AG10803 (cell line): ENCODE measurements around the gene TMEM256.
A peak's percentile ranks its signal among the peaks of the same experiment; 100 is the strongest.

ENCODE experiments used
- DNase-seq: peaks from one replicate; pipeline ENCODE4 v3.0.0; 2010; ENCODE audit warnings: low read depth
- H3K4me3 ChIP-seq: 2 replicates; pipeline ENCODE4 v1.5.1; 2011; ENCODE audit warnings: mild to moderate bottlenecking, low read length, control low read depth
- TF ChIP-seq, protein P1 (sequence below): conservative IDR thresholded peaks from 2 replicates; pipeline ENCODE4 v1.5.1; 2011; ENCODE audit warnings: mild to moderate bottlenecking, low read length, control low read depth, inconsistent platforms

Gene TMEM256

DNA sequence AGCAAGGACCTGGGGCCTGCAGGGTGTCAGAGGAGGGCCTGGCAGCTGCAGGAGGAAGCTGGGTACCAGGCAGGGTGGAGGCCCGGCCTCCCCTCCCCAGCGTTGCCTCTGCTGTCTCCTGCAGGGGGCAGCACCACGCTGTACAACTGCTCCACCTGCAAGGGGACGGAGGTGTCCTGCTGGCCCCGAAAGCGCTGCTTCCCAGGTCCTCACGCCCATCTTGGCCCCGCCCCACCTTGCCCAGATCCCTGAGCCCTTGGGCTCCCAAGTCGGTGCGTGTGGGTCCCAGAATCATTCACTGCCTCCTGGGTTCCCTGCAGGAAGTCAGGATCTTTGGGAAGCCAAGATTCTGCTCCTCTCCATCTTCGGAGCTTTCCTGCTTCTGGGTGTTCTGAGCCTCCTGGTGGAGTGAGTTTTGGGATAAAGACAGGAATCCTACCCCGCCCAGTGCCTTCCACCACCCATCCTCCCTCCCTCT lies 47.8 kb downstream of the TMEM256 start:
- TF ChIP-seq, protein P1, sequence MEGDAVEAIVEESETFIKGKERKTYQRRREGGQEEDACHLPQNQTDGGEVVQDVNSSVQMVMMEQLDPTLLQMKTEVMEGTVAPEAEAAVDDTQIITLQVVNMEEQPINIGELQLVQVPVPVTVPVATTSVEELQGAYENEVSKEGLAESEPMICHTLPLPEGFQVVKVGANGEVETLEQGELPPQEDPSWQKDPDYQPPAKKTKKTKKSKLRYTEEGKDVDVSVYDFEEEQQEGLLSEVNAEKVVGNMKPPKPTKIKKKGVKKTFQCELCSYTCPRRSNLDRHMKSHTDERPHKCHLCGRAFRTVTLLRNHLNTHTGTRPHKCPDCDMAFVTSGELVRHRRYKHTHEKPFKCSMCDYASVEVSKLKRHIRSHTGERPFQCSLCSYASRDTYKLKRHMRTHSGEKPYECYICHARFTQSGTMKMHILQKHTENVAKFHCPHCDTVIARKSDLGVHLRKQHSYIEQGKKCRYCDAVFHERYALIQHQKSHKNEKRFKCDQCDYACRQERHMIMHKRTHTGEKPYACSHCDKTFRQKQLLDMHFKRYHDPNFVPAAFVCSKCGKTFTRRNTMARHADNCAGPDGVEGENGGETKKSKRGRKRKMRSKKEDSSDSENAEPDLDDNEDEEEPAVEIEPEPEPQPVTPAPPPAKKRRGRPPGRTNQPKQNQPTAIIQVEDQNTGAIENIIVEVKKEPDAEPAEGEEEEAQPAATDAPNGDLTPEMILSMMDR: peak; percentile 74
- DNase-seq: peak; percentile 56
- no peak overlapping the region for H3K4me3 ChIP-seq

DNA sequence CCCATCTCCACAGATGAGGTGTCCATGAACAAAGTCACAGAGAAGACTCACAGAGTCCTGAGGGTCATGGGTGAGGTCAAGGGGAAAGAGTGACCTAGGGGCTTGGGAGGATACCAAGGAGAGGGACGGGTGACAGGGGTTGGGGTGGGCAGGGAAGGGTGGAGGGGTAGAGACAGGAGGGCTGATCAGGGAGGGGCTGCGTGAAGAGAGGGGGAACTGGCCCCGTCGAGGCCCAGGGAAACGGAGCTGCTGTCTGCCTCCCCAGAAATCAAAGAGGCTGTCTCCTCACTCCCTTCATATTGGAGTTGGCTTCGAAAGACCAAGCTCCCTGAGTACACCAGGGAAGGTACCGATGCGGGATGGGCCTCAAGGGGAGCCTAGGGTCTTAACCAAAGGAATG lies 48.3 kb downstream of the TMEM256 start:
- DNase-seq: no peak
- TF ChIP-seq, protein P1: no peak
- no peak overlapping the region for H3K4me3 ChIP-seq

DNA sequence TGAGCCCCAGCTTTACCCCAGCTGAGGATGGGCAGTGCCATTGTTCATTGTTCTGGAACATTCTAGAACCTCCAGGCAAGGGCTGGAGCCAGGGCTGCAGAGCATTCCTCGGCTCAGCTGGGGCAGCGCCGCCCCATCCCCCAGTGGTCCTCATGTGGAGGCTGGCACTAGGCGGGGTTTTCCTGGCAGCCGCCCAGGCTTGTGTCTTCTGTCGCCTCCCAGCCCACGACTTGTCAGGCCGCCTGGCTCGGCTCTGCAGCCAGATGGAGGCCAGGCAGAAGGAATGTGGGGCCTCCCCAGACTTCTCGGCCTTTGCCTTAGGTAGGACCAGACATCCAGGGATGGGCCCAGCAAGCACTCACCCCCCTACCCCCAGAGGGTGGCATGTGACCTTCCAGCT lies 48.8 kb downstream of the TMEM256 start, which contains the start of gene TMEM95:
Gene TMEM95, plus strand, starts transcription at position 104 of the 400 bp plus-strand sequence. Its CDS starts 49 bp downstream, at position 153.
- DNase-seq: peak; percentile 53
- H3K4me3 ChIP-seq: peak within 1 kb of the TSS; percentile 86
- TF ChIP-seq, protein P1: no peak

DNA sequence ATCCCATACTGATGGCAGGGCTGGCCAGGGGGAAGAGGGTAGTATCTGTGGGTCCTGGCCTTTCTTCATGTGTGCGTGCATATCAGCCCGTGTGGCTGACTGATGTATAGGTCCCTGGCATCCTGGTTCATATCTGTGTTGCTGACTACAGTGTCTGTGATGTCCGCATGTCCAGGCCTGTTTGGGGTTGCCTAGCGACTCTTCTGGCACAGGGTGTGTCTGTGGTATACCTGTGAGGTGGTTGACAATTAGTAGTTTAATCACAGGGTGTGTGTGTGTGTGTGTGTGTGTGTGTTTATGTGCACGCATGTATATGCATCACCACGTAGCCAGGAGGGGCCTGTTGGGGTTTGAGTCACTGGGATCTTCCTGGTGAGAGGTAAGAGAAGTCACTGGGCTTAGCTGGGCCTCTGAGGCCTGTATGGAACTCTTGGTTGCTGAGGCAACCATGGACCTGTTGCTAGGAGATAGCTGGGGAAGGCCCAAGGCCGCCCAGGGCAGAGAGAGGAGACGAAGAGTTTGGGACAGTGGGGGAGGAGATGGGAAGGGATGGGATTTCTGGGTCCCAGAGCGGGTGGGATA lies 49.5 kb downstream of the TMEM256 start:
- H3K4me3 ChIP-seq: peak overlapping the region; percentile 86
- DNase-seq: peak; percentile 49
- TF ChIP-seq, protein P1: no peak
